ENCODE data around the gene CLIP2. TPM values are rescaled to one million over a fixed set of nuclear protein-coding genes. Genes with fewer than 3 reads are reported as not detected.
A peak's percentile ranks its signal among the peaks of the same experiment; 100 is the strongest.
"Not testable (repeated sequence)": the region's sequence is repeated elsewhere in the genome, so short reads cannot be mapped to it uniquely, and the experiment has no call there.

Gene CLIP2
- 28.8 and 31.5 TPM in 2 replicates for total RNA-seq

GRCh38 chr7:74289018-74289658 lies at the start of gene CLIP2:
TSS of gene CLIP2 (plus strand) at chr7:74289407. CDS start at chr7:74317547, 28,140 bp downstream.
- peak in 1 of 2 donors; percentile 79 for DNase-seq (ENCODE audit: low read depth in 2 of 2)

GRCh38 chr7:74240482-74240881 lies 48.7 kb upstream of the CLIP2 start:
- no peak for DNase-seq (ENCODE audit: low read depth in 2 of 2)

- no peak for DNase-seq (ENCODE audit: low read depth in 2 of 2)
These were observed 47.1 kb upstream of the CLIP2 start for GRCh38 chr7:74242122-74242443.

GRCh38 chr7:74246497-74246896 lies 42.7 kb upstream of the CLIP2 start:
- no peak for DNase-seq (ENCODE audit: low read depth in 2 of 2)

DNA sequence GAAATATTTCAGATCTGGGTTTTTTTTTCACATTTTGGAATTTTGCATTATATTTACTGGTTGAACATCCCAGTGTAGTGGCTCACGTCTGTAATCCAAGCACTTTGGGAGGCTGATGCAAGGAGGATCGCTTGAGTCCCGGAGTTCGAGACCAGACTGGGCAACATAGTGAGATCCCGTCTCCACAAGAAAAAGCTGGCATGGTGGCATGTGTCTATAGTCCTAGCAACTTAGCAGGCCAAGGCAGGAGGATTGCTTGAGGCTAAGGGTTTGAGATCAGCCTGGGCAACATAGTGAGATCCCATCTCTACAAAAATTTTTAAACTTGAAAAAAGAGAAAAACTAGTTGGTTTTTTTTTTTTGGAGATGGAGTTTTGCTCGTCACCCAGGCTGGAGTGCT lies 41.1 kb upstream of the CLIP2 start:
- DNase-seq (ENCODE audit: low read depth in 2 of 2) = no peak

DNA sequence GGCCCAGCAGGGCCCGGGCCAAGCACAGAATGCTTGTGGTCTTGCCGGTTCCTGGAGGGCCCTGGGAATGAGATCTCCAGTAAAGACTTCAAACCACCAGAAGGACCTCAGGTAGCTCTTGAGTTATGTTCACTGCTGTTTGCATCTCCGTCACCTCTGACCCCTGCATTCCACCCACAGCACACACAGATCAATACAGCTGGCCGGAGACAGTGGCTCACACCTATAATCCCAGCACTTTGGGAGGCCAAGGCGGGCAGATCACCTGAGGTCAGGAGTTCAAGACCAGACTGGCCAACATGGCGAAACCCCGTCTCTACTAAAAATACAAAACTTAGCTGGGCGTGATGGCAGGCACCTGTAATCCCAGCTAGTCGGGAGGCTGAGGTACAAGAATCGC lies 40.1 kb upstream of the CLIP2 start:
- DNase-seq (ENCODE audit: low read depth in 2 of 2) = not testable (repeated sequence)

- no peak for DNase-seq (ENCODE audit: low read depth in 2 of 2)
These were observed 36.3 kb upstream of the CLIP2 start for GRCh38 chr7:74252893-74253292.

DNA sequence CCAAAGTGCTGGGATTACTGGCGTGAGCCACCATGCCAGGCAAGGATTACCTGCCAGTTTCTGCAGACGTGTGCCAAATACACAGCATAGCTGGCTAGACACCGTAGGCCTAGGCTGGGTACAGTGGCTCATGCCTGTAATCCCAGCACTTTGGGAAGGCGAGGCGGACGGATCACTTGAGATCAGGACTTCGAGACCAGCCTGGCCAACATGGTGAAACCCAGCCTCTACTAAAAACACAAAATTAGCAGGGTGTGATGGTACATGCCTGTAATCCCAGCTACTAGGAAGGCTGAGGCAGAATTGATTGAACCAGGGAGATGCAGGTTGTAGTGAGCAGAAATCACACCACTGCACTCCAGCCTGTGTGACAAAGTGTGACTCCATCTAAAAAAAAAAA lies 35.9 kb upstream of the CLIP2 start:
- DNase-seq (ENCODE audit: low read depth in 2 of 2) = no peak

DNA sequence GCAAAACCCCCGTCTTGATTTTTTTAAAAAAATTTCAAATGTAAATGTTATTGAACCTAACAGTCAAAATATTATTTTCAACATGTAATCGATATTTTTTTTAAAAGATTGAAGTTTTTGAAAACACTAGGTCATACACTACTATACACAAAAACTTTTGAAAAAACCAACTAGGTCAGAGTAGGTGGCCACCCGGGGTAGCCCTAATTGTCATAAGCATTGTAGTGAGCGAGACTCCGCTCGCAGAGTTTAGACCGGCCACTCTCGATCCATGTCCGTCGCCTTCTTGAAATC lies 35.4 kb upstream of the CLIP2 start:
- DNase-seq (ENCODE audit: low read depth in 2 of 2) = peak in 1 of 2 donors; percentile 20

DNA sequence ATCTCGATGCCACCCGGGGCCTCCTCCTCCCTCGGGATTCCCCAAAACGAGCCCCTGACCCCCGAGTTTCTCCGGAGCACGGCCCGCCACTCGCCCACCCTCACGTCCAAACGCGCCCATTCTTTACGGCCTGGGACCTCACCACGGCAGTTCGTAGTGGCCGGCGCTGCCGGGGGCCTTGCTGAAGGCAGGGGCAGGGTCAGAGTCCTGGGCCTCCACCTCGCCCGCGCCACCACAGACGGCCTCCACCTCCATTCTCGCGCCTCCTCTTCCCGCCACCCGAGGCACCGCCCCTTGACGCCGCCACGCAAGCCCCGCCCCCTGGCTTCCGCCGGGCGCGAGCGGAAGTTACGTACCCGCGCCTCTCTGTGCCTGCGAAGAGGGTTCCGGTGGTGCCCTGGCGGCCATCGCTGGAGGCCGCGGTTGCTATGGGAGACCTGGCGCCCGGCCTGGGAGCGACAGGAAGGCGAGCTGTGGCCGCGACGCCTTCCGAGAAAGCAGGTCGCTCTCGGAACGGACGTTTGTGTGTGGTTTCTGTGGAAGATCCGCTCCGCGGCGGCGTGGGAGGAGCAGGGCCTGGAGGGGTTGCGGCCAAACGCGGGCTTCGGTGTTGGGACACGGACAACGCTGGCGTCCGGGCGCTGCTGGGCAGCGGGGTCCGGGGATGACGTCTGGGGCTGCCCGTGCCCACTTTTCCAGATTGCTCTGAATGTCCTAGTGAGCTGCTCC lies 34.9 kb upstream of the CLIP2 start, which contains the start of gene RFC2:
Gene RFC2 (minus strand): TSS at position 271 of the 729 bp plus-strand sequence. CDS start 16 bp downstream, at position 255.
- peak; percentile 89 to 97 for DNase-seq (ENCODE audit: low read depth in 2 of 2)

- DNase-seq (ENCODE audit: low read depth in 2 of 2) = no peak
These were observed 34.3 kb upstream of the CLIP2 start for GRCh38 chr7:74254858-74255379.

DNA sequence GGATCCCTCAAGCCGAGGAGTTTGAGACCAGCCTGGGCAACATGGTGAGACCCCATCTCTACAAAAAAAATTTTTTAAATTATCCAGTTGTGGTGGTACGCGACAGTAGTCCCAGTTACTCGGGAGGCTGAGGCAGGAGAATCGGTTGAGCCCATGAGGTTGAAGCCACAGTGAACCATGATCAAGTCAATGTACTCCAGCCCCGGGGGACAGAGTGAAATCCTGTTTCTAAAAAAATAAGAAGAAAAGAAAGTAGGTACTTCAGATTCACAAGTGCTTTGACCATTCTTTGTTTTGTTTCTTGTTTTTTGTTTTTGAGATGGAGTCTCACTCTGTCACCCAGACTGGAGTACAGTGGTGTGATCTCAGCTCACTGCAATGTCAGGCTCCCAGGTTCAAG lies 33.7 kb upstream of the CLIP2 start:
- not testable (repeated sequence) for DNase-seq (ENCODE audit: low read depth in 2 of 2)

- peak in 1 of 2 donors; percentile 51 for DNase-seq (ENCODE audit: low read depth in 2 of 2)
These were observed 32.5 kb upstream of the CLIP2 start for GRCh38 chr7:74256491-74257408.

GRCh38 chr7:74258639-74259038 lies 30.6 kb upstream of the CLIP2 start:
- DNase-seq (ENCODE audit: low read depth in 2 of 2) = no peak

DNA sequence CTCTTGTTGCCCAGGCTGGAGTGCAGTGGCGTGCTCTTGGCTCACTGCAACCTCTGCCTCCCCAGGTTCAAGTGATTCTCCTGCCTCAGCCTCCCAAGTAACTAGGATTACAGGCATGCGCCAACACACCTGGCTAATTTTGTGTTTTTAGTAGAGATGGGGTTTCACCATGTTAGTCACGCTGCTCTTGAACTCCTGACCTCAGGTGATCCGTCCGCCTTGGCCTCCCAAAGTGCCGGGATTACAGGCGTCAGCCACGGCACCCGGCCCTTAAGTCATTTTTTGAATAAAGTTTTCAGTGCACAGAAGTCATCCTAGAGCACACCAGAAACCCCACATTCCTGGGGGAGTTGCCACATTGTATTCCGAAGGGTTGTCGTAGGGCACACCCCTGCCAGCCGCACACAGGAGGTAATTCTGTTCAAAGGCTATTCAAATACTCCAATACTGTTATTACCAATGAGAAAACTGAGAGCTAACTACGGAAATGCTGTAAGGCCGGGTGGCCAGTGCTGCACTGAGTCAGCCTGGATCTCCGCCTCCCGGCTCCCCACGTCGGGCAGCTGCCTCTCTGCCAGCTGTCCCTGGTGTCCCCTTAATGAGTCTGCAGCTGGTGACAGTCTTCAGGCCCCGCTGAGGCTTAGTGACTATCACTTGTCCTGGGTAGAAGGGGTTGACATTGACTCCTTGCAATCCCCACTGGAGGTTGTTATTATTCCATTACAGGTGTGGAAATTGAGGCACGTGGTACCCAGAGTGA lies 26.4 kb upstream of the CLIP2 start:
- DNase-seq (ENCODE audit: low read depth in 2 of 2) = peak in 1 of 2 donors; percentile 22

GRCh38 chr7:74263399-74264120 lies 25.6 kb upstream of the CLIP2 start:
- no peak for DNase-seq (ENCODE audit: low read depth in 2 of 2)

DNA sequence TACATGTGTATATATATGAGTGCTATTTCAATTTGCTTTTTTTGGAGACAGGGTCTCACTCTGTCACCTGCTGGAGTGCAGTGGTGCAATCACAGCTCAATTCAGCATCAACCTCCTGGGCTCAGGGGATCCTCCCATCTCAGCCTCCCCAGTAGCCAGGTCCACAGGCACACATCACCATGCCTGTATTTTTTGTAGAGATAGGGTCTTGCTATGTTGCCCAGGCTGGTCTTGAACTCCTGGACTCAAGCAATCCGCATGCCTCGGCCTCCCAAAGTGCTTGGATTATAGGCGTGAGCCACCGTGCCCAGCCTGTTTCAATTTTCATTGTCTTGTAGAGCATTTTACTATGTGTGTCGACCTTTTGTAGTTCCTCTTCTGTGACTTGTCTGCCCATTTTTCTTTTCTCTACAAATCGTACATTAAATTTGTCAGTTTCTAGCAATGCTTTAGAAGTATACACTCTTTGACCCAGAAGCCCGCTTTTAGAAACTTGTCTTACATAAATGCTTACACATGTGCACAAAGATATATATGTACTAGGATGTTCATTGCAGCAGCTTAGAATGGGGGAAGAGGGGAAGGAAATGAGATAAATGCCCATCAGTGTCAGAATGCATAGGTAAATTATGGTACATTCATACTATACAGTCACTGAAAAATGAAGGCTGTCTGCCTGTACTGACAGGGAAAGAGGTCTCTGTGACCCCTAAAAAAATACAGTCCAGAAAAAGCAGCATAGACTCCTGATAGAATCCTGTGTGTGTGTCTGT lies 22.8 kb upstream of the CLIP2 start:
- DNase-seq (ENCODE audit: low read depth in 2 of 2) = no peak

DNA sequence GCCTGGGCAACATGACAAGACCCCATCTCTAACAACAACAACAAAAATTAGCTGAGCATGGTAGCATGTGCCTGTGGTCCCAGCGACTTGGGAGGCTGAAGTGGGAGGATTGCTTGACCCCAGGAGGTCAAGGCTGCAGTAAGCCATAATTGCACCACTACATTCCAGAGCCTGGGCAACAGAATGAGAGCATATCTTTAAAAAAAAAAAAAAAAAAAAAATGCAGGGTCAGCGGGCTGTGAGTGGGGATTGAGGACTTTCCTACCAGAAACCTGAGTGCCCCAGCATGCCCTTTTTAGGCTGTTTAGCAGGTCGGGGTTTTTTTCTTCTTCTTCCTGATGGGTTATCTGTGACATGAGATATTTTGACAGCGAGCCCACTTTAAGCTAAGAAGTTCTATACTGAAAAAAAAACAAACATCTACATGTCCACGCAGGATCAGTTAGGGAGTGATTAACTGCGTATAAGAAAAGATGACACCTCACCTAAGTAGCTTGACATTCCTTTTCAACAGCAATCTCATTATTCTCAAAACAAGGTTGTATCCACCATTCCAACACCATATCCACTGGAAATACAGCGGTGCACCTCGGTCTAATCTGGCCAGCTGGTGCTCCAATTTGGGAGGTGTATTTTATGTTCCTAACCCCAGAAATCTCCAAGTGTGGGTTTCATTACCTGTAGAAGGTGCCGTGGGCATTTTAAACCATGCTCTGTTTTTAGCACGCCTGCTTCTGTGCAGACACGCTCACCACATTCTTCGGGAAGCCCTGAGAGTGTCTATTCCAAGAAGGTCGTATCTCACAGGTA lies 21.2 kb upstream of the CLIP2 start:
- no peak for DNase-seq (ENCODE audit: low read depth in 2 of 2)

DNA sequence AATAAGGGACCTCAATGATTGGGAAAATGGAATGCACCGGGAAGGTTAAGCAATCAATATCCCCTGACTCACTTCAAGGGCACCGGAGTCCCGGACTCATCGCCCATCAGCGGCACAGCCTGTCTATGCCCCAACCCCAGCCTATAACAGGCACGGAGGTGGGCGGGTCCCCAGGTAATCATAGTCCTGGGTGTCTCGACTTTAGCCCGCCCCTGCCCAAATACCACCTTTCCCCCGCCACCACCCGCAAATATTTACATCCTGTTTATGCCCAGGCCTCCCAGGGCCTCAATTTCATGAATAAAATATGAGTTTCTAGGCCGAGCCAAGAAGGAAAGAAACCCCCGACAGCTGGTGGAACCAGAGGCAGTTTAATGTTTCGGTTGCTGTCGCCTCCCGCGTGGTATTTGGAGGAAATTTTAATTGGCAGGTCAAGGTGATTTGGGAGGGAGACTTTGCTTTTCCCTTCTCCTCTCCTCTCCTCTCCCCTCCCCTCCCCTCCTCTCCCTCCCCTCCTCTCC lies 19.4 kb upstream of the CLIP2 start:
- peak; percentile 65 to 70 for DNase-seq (ENCODE audit: low read depth in 2 of 2)
